ENCODE data around the gene KRT16. TPM values are rescaled to one million over a fixed set of nuclear protein-coding genes. Genes with fewer than 3 reads are reported as not detected.
"Not testable (repeated sequence)": the region's sequence is repeated elsewhere in the genome, so short reads cannot be mapped to it uniquely, and the experiment has no call there.

Gene KRT16
- total RNA-seq, 1 donor, result 4.3 TPM

DNA sequence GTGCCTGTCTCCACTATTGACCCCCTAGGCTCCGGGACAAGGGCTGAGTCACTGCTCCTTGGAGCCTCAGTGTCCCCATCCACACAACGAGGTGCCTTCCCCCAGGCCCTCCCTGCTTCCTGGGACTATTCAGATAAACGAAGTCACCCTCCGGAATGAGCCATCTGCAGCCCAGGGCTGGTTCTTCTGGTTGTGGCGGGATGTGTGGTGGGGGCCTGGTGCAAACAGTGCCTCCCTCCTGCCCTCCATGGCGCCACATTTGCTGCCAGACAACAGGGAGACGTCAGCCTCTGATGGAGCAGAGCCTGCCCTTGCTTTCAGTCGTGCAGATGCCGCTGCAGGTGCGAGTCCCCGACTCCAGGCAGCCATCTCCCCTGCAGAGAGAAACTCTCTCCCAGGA, 5.1 kb upstream of the KRT16 start:
- no peak overlapping the region for H3K27ac ChIP-seq (ENCODE audit: low read depth, low read length)
- no peak overlapping the region for H3K4me3 ChIP-seq (ENCODE audit: insufficient read depth, low read length)
- no peak overlapping the region for H2AFZ ChIP-seq (ENCODE audit: low read length)
- no peaks in the 10 kb centered on the region for H3K36me3 ChIP-seq (ENCODE audit: insufficient read depth, low read length)
- H3K9me3 ChIP-seq (ENCODE audit: low read depth, low read length), result no peaks in the 10 kb centered on the region
- H3K4me2 ChIP-seq (ENCODE audit: insufficient read depth, low read length), result no peak overlapping the region
- TF ChIP-seq, protein P1, sequence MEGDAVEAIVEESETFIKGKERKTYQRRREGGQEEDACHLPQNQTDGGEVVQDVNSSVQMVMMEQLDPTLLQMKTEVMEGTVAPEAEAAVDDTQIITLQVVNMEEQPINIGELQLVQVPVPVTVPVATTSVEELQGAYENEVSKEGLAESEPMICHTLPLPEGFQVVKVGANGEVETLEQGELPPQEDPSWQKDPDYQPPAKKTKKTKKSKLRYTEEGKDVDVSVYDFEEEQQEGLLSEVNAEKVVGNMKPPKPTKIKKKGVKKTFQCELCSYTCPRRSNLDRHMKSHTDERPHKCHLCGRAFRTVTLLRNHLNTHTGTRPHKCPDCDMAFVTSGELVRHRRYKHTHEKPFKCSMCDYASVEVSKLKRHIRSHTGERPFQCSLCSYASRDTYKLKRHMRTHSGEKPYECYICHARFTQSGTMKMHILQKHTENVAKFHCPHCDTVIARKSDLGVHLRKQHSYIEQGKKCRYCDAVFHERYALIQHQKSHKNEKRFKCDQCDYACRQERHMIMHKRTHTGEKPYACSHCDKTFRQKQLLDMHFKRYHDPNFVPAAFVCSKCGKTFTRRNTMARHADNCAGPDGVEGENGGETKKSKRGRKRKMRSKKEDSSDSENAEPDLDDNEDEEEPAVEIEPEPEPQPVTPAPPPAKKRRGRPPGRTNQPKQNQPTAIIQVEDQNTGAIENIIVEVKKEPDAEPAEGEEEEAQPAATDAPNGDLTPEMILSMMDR (IDR thresholded peaks at IDR 0.05; ENCODE audit: extremely low read depth, low read depth, low read length), result no peak
- H4K20me1 ChIP-seq (ENCODE audit: insufficient read depth, low read length), result no peaks in the 10 kb centered on the region
- no peaks in the 10 kb centered on the region for H3K79me2 ChIP-seq (ENCODE audit: insufficient read depth, low read length)
- DNase-seq (ENCODE audit: insufficient read length, low spot score, missing footprints), result no peak
- peaks cover 10% of the 10 kb centered on the region for H3K4me1 ChIP-seq (ENCODE audit: insufficient read depth, low read length)
- no peaks in the 10 kb centered on the region for H3K27me3 ChIP-seq (ENCODE audit: insufficient read depth, low read length)

DNA sequence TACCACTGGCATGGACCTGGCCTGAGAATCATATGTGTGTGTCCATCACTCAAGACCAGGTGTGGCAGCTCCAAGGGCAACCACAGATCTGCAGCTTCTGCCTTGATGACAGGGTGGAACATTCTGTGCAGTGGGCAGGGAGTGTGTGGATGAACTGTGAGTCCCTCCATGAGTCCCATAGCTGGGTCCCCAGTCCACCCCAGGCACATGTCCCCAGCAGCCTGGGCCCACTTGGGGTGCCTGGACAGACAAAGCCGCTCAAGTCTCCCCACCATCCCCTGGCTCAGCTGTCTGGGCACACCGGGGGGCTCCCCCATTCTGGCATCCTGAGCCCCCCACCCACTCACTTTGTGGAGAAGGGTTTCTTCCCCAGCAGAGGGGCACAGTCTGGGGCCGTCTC, 4.6 kb upstream of the KRT16 start:
- no peaks in the 10 kb centered on the region for H3K27me3 ChIP-seq (ENCODE audit: insufficient read depth, low read length)
- H3K79me2 ChIP-seq (ENCODE audit: insufficient read depth, low read length), result no peaks in the 10 kb centered on the region
- no peak overlapping the region for H3K27ac ChIP-seq (ENCODE audit: low read depth, low read length)
- H3K36me3 ChIP-seq (ENCODE audit: insufficient read depth, low read length), result no peaks in the 10 kb centered on the region
- no peaks in the 10 kb centered on the region for H3K9me3 ChIP-seq (ENCODE audit: low read depth, low read length)
- TF ChIP-seq, protein P1 (IDR thresholded peaks at IDR 0.05; ENCODE audit: extremely low read depth, low read depth, low read length), result no peak
- no peak overlapping the region for H2AFZ ChIP-seq (ENCODE audit: low read length)
- no peak overlapping the region for H3K4me2 ChIP-seq (ENCODE audit: insufficient read depth, low read length)
- DNase-seq (ENCODE audit: insufficient read length, low spot score, missing footprints), result no peak
- H4K20me1 ChIP-seq (ENCODE audit: insufficient read depth, low read length), result no peaks in the 10 kb centered on the region
- H3K4me1 ChIP-seq (ENCODE audit: insufficient read depth, low read length), result peaks cover 14% of the 10 kb centered on the region
- no peak overlapping the region for H3K4me3 ChIP-seq (ENCODE audit: insufficient read depth, low read length)

DNA sequence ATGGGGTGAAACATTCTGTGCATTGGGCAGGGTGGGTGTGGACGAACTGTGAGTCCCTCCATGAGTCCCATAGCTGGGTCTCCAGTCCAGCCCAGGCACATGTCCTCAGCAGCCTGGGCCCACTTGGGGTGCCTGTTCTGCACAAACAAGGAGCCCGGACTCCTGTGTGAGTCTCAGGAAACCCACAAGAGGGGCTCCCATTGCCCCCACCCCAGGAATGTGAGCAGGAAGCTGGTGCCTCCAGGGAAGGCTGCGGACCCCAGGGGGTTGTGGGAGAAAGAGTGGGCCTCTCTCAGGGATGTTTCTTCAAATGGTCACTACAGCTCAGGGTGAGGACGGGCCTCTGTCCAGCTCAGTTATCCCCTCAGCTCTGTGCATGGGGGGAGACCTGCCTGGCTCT, 3.9 kb upstream of the KRT16 start:
- H3K36me3 ChIP-seq (ENCODE audit: insufficient read depth, low read length); H3K27me3 ChIP-seq (ENCODE audit: insufficient read depth, low read length); H4K20me1 ChIP-seq (ENCODE audit: insufficient read depth, low read length); DNase-seq (ENCODE audit: insufficient read length, low spot score, missing footprints); H3K27ac ChIP-seq (ENCODE audit: low read depth, low read length); H3K4me2 ChIP-seq (ENCODE audit: insufficient read depth, low read length); H3K79me2 ChIP-seq (ENCODE audit: insufficient read depth, low read length); H3K4me3 ChIP-seq (ENCODE audit: insufficient read depth, low read length); H3K9me3 ChIP-seq (ENCODE audit: low read depth, low read length); H2AFZ ChIP-seq (ENCODE audit: low read length): not testable (repeated sequence)
- H3K4me1 ChIP-seq (ENCODE audit: insufficient read depth, low read length), result peaks cover 14% of the 10 kb centered on the region

DNA sequence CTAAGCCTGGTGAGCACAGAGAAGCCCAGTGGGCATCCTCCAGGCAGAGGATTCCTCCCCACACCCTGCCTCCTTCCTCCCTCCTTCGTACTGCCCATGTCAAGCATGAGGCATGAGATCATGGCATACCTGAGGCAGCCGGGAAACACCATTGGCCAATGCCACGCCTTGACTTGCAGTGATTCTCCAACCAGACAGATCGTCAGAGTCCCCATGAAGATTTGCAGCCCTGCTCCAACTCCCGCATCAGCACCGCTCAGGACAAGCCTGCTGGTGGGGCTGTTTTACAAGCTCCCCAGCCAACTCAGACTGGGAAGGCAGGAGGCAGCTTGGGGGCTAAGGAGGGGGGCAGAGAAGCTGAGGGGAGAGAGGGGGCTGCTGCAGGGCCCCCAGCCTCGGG, 2.9 kb upstream of the KRT16 start:
- Histone ChIP-seq H4K20me1 (ENCODE audit: insufficient read depth, low read length) (no peaks in the 10 kb centered on the region), H3K27ac (ENCODE audit: low read depth, low read length) (no peak overlapping the region), H3K36me3 (ENCODE audit: insufficient read depth, low read length) (no peaks in the 10 kb centered on the region), H3K9me3 (ENCODE audit: low read depth, low read length) (no peaks in the 10 kb centered on the region), H3K4me2 (ENCODE audit: insufficient read depth, low read length) (no peak overlapping the region), H2AFZ (ENCODE audit: low read length) (no peak overlapping the region), H3K79me2 (ENCODE audit: insufficient read depth, low read length) (no peaks in the 10 kb centered on the region), H3K4me1 (ENCODE audit: insufficient read depth, low read length) (peaks cover 8% of the 10 kb centered on the region), H3K27me3 (ENCODE audit: insufficient read depth, low read length) (peaks cover 6% of the 10 kb centered on the region), H3K4me3 (ENCODE audit: insufficient read depth, low read length) (no peak overlapping the region)
- TF ChIP-seq, protein P1 (IDR thresholded peaks at IDR 0.05; ENCODE audit: extremely low read depth, low read depth, low read length), result no peak
- no peak for DNase-seq (ENCODE audit: insufficient read length, low spot score, missing footprints)

DNA sequence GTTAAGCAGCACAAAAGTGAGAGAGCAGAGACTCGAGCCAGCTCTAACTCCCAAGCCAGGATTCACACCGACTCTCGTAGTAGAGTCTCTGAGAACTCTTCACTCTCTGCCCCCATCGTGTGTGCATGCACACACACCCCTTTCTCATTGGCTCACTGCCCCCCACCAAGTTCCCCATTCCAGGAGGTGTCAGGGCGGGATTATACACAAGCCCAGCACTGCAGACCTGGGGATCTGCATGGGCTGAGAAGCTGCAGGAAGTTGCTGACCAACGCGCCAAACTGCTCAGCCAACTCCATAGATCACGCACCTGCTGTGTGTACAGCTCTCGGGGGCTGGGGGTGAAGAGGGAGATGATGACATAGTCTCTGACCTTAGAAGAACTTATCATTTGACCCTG, 2.2 kb upstream of the KRT16 start:
- H3K27me3 ChIP-seq (ENCODE audit: insufficient read depth, low read length); DNase-seq (ENCODE audit: insufficient read length, low spot score, missing footprints); H4K20me1 ChIP-seq (ENCODE audit: insufficient read depth, low read length); H3K79me2 ChIP-seq (ENCODE audit: insufficient read depth, low read length); H3K4me2 ChIP-seq (ENCODE audit: insufficient read depth, low read length); H3K4me1 ChIP-seq (ENCODE audit: insufficient read depth, low read length); H3K36me3 ChIP-seq (ENCODE audit: insufficient read depth, low read length); H2AFZ ChIP-seq (ENCODE audit: low read length); H3K9me3 ChIP-seq (ENCODE audit: low read depth, low read length); H3K27ac ChIP-seq (ENCODE audit: low read depth, low read length); H3K4me3 ChIP-seq (ENCODE audit: insufficient read depth, low read length): not testable (repeated sequence)

Data from osteoblast (primary cell).